K562 (cell line): ENCODE data around the gene ITGB2. TPM values are rescaled to one million over a fixed set of nuclear protein-coding genes. Genes with fewer than 3 reads are reported as not detected.
A peak's percentile ranks its signal among the peaks of the same experiment; 100 is the strongest.

Experiments
- ATAC-seq: fragments of 200-7000 bp; cut with Tn5 transposase; 3 replicates; pipeline ENCODE4 v1.9.1; 2020; ENCODE audit warnings: moderate library complexity
- BruUV-seq: library from RNA; stranded (reverse); fragments of 400-500 nt; replicated peaks from 2 replicates; lab custom pipeline; 2021; lab: Mats Ljungman, UMichigan
- CTCF ChIA-PET: fragments of 300-600 bp; formaldehyde crosslinking; extraction: SDS; loops from one replicate; lab custom pipeline; 2021; ENCODE audit warnings: low intra/inter-chr PET ratio; lab: Yijun Ruan, JAX
- POLR2A ChIA-PET: fragments of 300-600, 350-650 bp; sonication (Branson Sonifier 250); formaldehyde crosslinking; extraction: SDS; loops from one replicate; lab custom pipeline; 2021; ENCODE audit warnings: antibody characterized with exemption, inconsistent platforms; lab: Yijun Ruan, JAX
- DNase-seq, 4 experiments: peaks; one replicate each; pipeline versions ENCODE4 v3.0.0 to v3.0.0-alpha.2; 2011 to 2018; ENCODE audit warnings: low spot score in 3 of 4, mixed read lengths in 3 of 4; ENCODE audit errors: extremely low read depth in 1 of 4
- FAIRE-seq: peaks from 2 replicates; lab custom pipeline; 2011; peaks lifted over from hg19 to GRCh38; lab: Jason Lieb, UNC
- H2AFZ ChIP-seq: 2 replicates; pipeline ENCODE4 v1.6.0; 2011; ENCODE audit warnings: low read depth, low read length, control low read depth, inconsistent platforms
- H3K27ac ChIP-seq: fragments of 200-600 bp; 3 replicates; pipeline ENCODE4 v1.8.0; 2011; ENCODE audit warnings: low read depth, mild to moderate bottlenecking, control low read depth, inconsistent platforms, low read length, moderate library complexity, mixed read lengths; ENCODE audit errors: extremely low read depth
- H3K27me3 ChIP-seq, 2 experiments: fragments of 300-600 bp in 1 of 2; 2 replicates in 1 of 2; 3 replicates in 1 of 2; pipeline versions ENCODE4 v1.6.0 to v1.8.0; 2011; ENCODE audit warnings: inconsistent platforms in 2 of 2, low read length in 2 of 2, mild to moderate bottlenecking in 1 of 2, mixed read lengths in 1 of 2, moderate library complexity in 1 of 2; ENCODE audit not compliant: control insufficient read depth in 2 of 2, insufficient read depth in 2 of 2
- H3K36me3 ChIP-seq: fragments of 300-600 bp; 3 replicates; pipeline ENCODE4 v1.8.0; 2011; ENCODE audit warnings: mild to moderate bottlenecking, low read length, inconsistent platforms; ENCODE audit not compliant: control insufficient read depth, insufficient read depth
- H3K4me1 ChIP-seq, 2 experiments: fragments of 200-600 bp in 1 of 2; replicated peaks in 1 of 2; 2 replicates in 1 of 2; 3 replicates in 1 of 2; pipeline versions ENCODE4 v1.5.1 to v1.8.0; 2011; ENCODE audit warnings: inconsistent platforms in 2 of 2, low read length in 2 of 2, mild to moderate bottlenecking in 1 of 2, mixed read lengths in 1 of 2, moderate library complexity in 1 of 2; ENCODE audit not compliant: control insufficient read depth in 2 of 2, insufficient read depth in 2 of 2
- H3K4me2 ChIP-seq: 2 replicates; pipeline ENCODE4 v1.6.1; 2011; ENCODE audit warnings: low read length, control low read depth, inconsistent platforms, mixed read lengths; ENCODE audit not compliant: insufficient read depth
- H3K4me3 ChIP-seq: fragments of 200-600 bp; sonication (generic), shearing (Covaris generic); 2 replicates; pipeline ENCODE4 v1.5.1; 2016; ENCODE audit warnings: control low read depth, inconsistent platforms
- H3K79me2 ChIP-seq: fragments of 200-600 bp; 3 replicates; pipeline ENCODE4 v1.8.0; 2011; ENCODE audit warnings: low read length, inconsistent platforms; ENCODE audit not compliant: control insufficient read depth, insufficient read depth
- H3K9ac ChIP-seq, 2 experiments: 2 replicates each; pipeline versions ENCODE4 v1.6.0 to v1.6.1; 2011; ENCODE audit warnings: low read depth in 2 of 2, low read length in 2 of 2, control low read depth in 1 of 2, inconsistent platforms in 1 of 2, mild to moderate bottlenecking in 1 of 2, mixed read lengths in 1 of 2; ENCODE audit not compliant: insufficient read depth in 1 of 2
- H3K9me1 ChIP-seq: one replicate; pipeline ENCODE4 v1.6.0; 2011; ENCODE audit warnings: inconsistent platforms, mild to moderate bottlenecking, low read length, moderate library complexity; ENCODE audit not compliant: control insufficient read depth, insufficient read depth
- H3K9me3 ChIP-seq: replicated peaks from 2 replicates; pipeline ENCODE4 v1.5.1; 2011; ENCODE audit warnings: low read depth, low read length, inconsistent platforms; ENCODE audit not compliant: control insufficient read depth, insufficient read depth
- H4K20me1 ChIP-seq: replicated peaks from 2 replicates; pipeline ENCODE4 v1.6.1; 2011; ENCODE audit warnings: low read length, inconsistent platforms, mixed read lengths; ENCODE audit not compliant: control insufficient read depth, insufficient read depth
- CBX3 ChIP-seq, 2 experiments: IDR thresholded peaks; 1 replicate in 1 of 2; 2 replicates in 1 of 2; pipeline ENCODE4 v1.6.1; 2012; ENCODE audit warnings: inconsistent platforms in 2 of 2, low read length in 2 of 2, borderline replicate concordance in 1 of 2, control low read depth in 1 of 2
- CC2D1A ChIP-seq: fragments of 450-650 bp; IDR thresholded peaks from 2 replicates; pipeline ENCODE4 v1.6.1; 2017; ENCODE audit warnings: mild to moderate bottlenecking
- CGGBP1 ChIP-seq: fragments of 250-450 bp; sonication (Bioruptor Pico); IDR thresholded peaks from 2 replicates; pipeline ENCODE4 v1.9.0; 2021; ENCODE audit warnings: mild to moderate bottlenecking
- E2F3 ChIP-seq: fragments of 250-450 bp; sonication (Bioruptor Pico); IDR thresholded peaks from 2 replicates; pipeline ENCODE4 v1.4.0; 2020; ENCODE audit warnings: mild to moderate bottlenecking
- HDAC6 ChIP-seq: IDR thresholded peaks from 2 replicates; pipeline ENCODE4 v1.6.1; 2012; ENCODE audit warnings: low read depth, mild to moderate bottlenecking, control low read depth, inconsistent platforms, low read length, moderate library complexity
- KDM1A ChIP-seq, 2 experiments: fragments of 450-650 bp; IDR thresholded peaks; 2 replicates each; pipeline ENCODE4 v1.6.1; 2016; ENCODE audit warnings: mild to moderate bottlenecking in 2 of 2
- KLF13 ChIP-seq: fragments of 450-650 bp; IDR thresholded peaks from 2 replicates; pipeline ENCODE4 v1.6.1; 2016; ENCODE audit warnings: missing genetic modification characterization, low read depth, mild to moderate bottlenecking, missing compliant biosample characterization, moderate library complexity, borderline replicate concordance
- MCM7 ChIP-seq, 2 experiments: fragments of 450-650 bp; IDR thresholded peaks; 2 replicates each; pipeline ENCODE4 v1.6.1; 2016 to 2018
- POLR2AphosphoS5 ChIP-seq: IDR thresholded peaks from 2 replicates; pipeline ENCODE4 v1.6.1; 2011; ENCODE audit warnings: mild to moderate bottlenecking, low read depth, low read length, moderate library complexity; ENCODE audit not compliant: control insufficient read depth, insufficient read depth
- SIN3A ChIP-seq, 2 experiments: fragments of 150-350 bp in 1 of 2; IDR thresholded peaks; 2 replicates each; pipeline ENCODE4 v1.6.1; 2011 to 2016; ENCODE audit warnings: borderline replicate concordance in 2 of 2, low read depth in 2 of 2, low read length in 2 of 2, mild to moderate bottlenecking in 2 of 2, moderate library complexity in 2 of 2; ENCODE audit not compliant: control insufficient read depth in 1 of 2
- ZBTB49 ChIP-seq: sonication (generic); formaldehyde crosslinking; IDR thresholded peaks from 2 replicates; pipeline ENCODE4 v1.8.0; 2022; ENCODE audit warnings: missing genetic modification reagents, mild to moderate bottlenecking, borderline replicate concordance
- WGBS: fragments of 100-300 bp; shearing (Covaris generic); methylation state at CpG from one replicate; pipeline ENCODE4 v1.1.6; 2016; ENCODE audit warnings: low coverage, mixed read lengths; ENCODE audit not compliant: insufficient coverage; ENCODE audit errors: missing lambda C conversion rate; 5-methylcytosine and 5-hydroxymethylcytosine counted together
- in situ Hi-C: fragments of 300-500 bp; cut with MboI; formaldehyde crosslinking; loops from 4 replicates; pipeline ENCODE4 v1.15.0; 2018; ENCODE audit warnings: inconsistent platforms, mixed read lengths
- intact Hi-C: fragments of 100-400 bp; cut with micrococcal nuclease; formaldehyde crosslinking; loops from 2 replicates; pipeline ENCODE4 v1.14.2; 2022
- polyA plus RNA-seq, 8 experiments: library from polyadenylated mRNA; depleted of rRNA in 4 of 8; stranded (reverse) in 5 of 8; unstranded in 3 of 8; fragments of >200 nt; fragmentation: Nextera tagmentation in 2 of 8; fragmentation: Illumina TruSeq in 1 of 8; extraction: Ambion mirVana in 2 of 8; extraction: Trizol in 1 of 8; gene quantifications; 2 replicates each; pipeline versions ENCODE4 v1.2.1 to v1.2.3, GENCODE V29; 2011 to 2014; ENCODE audit warnings: inconsistent platforms in 1 of 8, missing spikeins in 1 of 8
- total RNA-seq, 7 experiments: library from RNA; depleted of rRNA in 6 of 7; stranded (reverse); fragments of >200 nt in 6 of 7; fragmentation: Illumina TruSeq in 2 of 7; extraction: Trizol in 2 of 7; gene quantifications; 2 replicates each; pipeline versions ENCODE4 v1.2.1 to v1.2.3, GENCODE V29; 2011 to 2021; ENCODE audit warnings: low replicate concordance in 1 of 7
- TF ChIP-seq, protein P1 (sequence below): fragments of 450-650 bp; IDR thresholded peaks from one replicate; pipeline ENCODE4 v1.6.1; 2018; ENCODE audit warnings: mild to moderate bottlenecking, moderate library complexity; ENCODE audit not compliant: partially characterized antibody
- TF ChIP-seq, protein P2 (sequence below): fragments of 250-450 bp; sonication (Bioruptor Pico); IDR thresholded peaks from 2 replicates; pipeline ENCODE4 v1.4.0; 2020; ENCODE audit warnings: borderline replicate concordance

ITGB2 gene
- total and polyA plus RNA-seq, 9 of the 15 experiments (the other 6 are each of a cell fraction or from before 2014, with no cell fraction given) = 0.07 to 1.3 (median 0.51) TPM; not detected in 2

GRCh38 chr21:44952116-44952928 is 31.6 kb upstream of the ITGB2 start:
- intact Hi-C loops = no loop called here
- no peak for ATAC-seq
- H2AFZ ChIP-seq = no peak overlapping the region
- H4K20me1 ChIP-seq = peaks cover 56% of the 10 kb centered on the region
- H3K79me2 ChIP-seq = peaks cover 86% of the 10 kb centered on the region
- no peak overlapping the region for H3K27ac ChIP-seq
- DNase-seq = no peak
- no peak overlapping the region for H3K4me2 ChIP-seq
- no peak overlapping the region for H3K4me3 ChIP-seq
- ChIA-PET POLR2A (interaction anchor here (0.5 to 1.0 kb wide), 3 partner anchors 12 to 304 kb away, joined by 3 to 4 read pairs (median 3); partner anchors contain the start of gene SLX9), CTCF (no interaction called here)
- 94% methylated on average over 24 of the region's 24 CpGs for WGBS
- no peaks in the 10 kb centered on the region for H3K27me3 ChIP-seq
- no peak for FAIRE-seq
- H3K9ac ChIP-seq = peak overlapping the region in 1 of 2 experiments; percentile 26; a peak in 1 of 4 replicates
- in situ Hi-C loops = loop anchor here (10.0 to 25.0 kb wide), 2 partner anchors 492 to 885 kb away; no protein-coding TSS in a partner anchor
- no peaks in the 10 kb centered on the region for H3K9me3 ChIP-seq
- peaks cover 89% of the 10 kb centered on the region; the same call in 2 of the 3 replicates for H3K36me3 ChIP-seq
- no TSS peak for BruUV-seq
- H3K9me1 ChIP-seq = no peaks in the 10 kb centered on the region
- peaks cover 0 to 68% of the 10 kb centered on the region in 2 experiments; a peak in 2 of 5 replicates for H3K4me1 ChIP-seq
- TF ChIP-seq, protein P1, sequence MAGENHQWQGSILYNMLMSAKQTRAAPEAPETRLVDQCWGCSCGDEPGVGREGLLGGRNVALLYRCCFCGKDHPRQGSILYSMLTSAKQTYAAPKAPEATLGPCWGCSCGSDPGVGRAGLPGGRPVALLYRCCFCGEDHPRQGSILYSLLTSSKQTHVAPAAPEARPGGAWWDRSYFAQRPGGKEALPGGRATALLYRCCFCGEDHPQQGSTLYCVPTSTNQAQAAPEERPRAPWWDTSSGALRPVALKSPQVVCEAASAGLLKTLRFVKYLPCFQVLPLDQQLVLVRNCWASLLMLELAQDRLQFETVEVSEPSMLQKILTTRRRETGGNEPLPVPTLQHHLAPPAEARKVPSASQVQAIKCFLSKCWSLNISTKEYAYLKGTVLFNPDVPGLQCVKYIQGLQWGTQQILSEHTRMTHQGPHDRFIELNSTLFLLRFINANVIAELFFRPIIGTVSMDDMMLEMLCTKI = no peak
- TF ChIP-seq MCM7 (IDR thresholded peaks at IDR 0.05) = no peak
- no peak for TF ChIP-seq KLF13
- TF ChIP-seq CBX3 (IDR thresholded peaks at IDR 0.05; ENCODE audit: borderline replicate concordance in 1 of 2, low read length in 2 of 2) = no peak
- TF ChIP-seq CC2D1A = no peak
- TF ChIP-seq CGGBP1 (CRISPR knock-in tag) = no peak
- TF ChIP-seq, protein P2, sequence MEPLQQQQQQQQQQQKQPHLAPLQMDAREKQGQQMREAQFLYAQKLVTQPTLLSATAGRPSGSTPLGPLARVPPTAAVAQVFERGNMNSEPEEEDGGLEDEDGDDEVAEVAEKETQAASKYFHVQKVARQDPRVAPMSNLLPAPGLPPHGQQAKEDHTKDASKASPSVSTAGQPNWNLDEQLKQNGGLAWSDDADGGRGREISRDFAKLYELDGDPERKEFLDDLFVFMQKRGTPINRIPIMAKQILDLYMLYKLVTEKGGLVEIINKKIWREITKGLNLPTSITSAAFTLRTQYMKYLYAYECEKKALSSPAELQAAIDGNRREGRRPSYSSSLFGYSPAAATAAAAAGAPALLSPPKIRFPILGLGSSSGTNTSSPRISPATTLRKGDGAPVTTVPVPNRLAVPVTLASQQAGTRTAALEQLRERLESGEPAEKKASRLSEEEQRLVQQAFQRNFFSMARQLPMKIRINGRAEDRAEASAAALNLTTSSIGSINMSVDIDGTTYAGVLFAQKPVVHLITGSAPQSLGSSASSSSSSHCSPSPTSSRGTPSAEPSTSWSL = no peak
- TF ChIP-seq SIN3A (IDR thresholded peaks at IDR 0.05; ENCODE audit: borderline replicate concordance in 2 of 2, control insufficient read depth in 1 of 2, low read depth in 2 of 2, low read length in 2 of 2) = no peak
- TF ChIP-seq E2F3 (CRISPR knock-in tag) = no peak
- no peak for TF ChIP-seq ZBTB49 (CRISPR knock-in tag)
- no peak for TF ChIP-seq HDAC6
- TF ChIP-seq KDM1A (IDR thresholded peaks at IDR 0.05) = no peak
- no peak for TF ChIP-seq POLR2AphosphoS5
